Gastroesophageal sphincter (tissue), 4 donors: ENCODE measurements around the gene WHAMM. TPM values are rescaled to one million over a fixed set of nuclear protein-coding genes. Genes with fewer than 3 reads are reported as not detected.

Experiments
- ATAC-seq: fragments of 150-250 bp; one replicate; pipeline ENCODE4 v1.9.1; 2016; ENCODE audit warnings: mild to moderate bottlenecking, moderate library complexity
- H3K27ac ChIP-seq, 4 donors: fragments of 200-600 bp; sonication (generic) in 3 of 4; 1 replicate in 3 of 4; 2 replicates in 1 of 4; pipeline ENCODE4 v1.5.1; 2016 to 2019
- H3K27me3 ChIP-seq: fragments of 200-600 bp; sonication (generic); one replicate; pipeline ENCODE4 v1.5.1; 2019
- H3K36me3 ChIP-seq, 2 donors: fragments of 200-600 bp; sonication (generic); one replicate each; pipeline ENCODE4 v1.5.1; 2019; ENCODE audit warnings: control low read depth in 1 of 2
- H3K4me1 ChIP-seq, 3 donors: fragments of 200-600 bp; sonication (generic); 1 replicate in 2 of 3; 2 replicates in 1 of 3; pipeline ENCODE4 v1.5.1; 2016 to 2019; ENCODE audit warnings: control low read depth in 2 of 3
- H3K4me3 ChIP-seq, 2 donors: fragments of 200-600 bp; sonication (generic); one replicate each; pipeline ENCODE4 v1.5.1; 2019; ENCODE audit warnings: mild to moderate bottlenecking in 1 of 2, moderate library complexity in 1 of 2
- H3K9me3 ChIP-seq, 3 donors: fragments of 200-600 bp; sonication (generic); one replicate each; pipeline ENCODE4 v1.5.1; 2017 to 2019; ENCODE audit warnings: control low read depth in 2 of 3
- EP300 ChIP-seq: sonication (generic); formaldehyde crosslinking; IDR thresholded peaks from one replicate; pipeline ENCODE4 v1.6.1; 2017; ENCODE audit warnings: antibody characterized with exemption, mild to moderate bottlenecking
- POLR2A ChIP-seq, 2 donors: fragments of 450-650 bp; IDR thresholded peaks; one replicate each; pipeline ENCODE4 v1.6.1; 2017; ENCODE audit warnings: antibody characterized with exemption in 2 of 2, mild to moderate bottlenecking in 2 of 2, moderate library complexity in 1 of 2
- POLR2AphosphoS5 ChIP-seq: sonication (generic); formaldehyde crosslinking; IDR thresholded peaks from one replicate; pipeline ENCODE4 v1.6.1; 2017; ENCODE audit warnings: antibody characterized with exemption
- WGBS, 2 donors: methylation state at CpG; one replicate each; pipeline ENCODE4 v1.1.5; 2018; ENCODE audit warnings: low coverage in 1 of 2; 5-methylcytosine and 5-hydroxymethylcytosine counted together
- total RNA-seq, 4 donors: library from RNA; depleted of rRNA; stranded (reverse); fragments of >200 nt; gene quantifications; one replicate each; pipeline ENCODE4 v1.1.0, GENCODE V29; 2016
- TF ChIP-seq, protein P1 (sequence below), 4 experiments: fragments of 200-600 bp in 2 of 4; fragments of 450-650 bp in 2 of 4; sonication (generic) in 1 of 4; IDR thresholded peaks; one replicate each; pipeline ENCODE4 v1.5.1; 2017 to 2019; ENCODE audit warnings: antibody characterized with exemption in 4 of 4, mild to moderate bottlenecking in 2 of 4, moderate library complexity in 2 of 4

WHAMM gene
- total RNA-seq, 4 donors from 2014 or later = 9.2 to 16.0 (median 11.5) TPM

DNA sequence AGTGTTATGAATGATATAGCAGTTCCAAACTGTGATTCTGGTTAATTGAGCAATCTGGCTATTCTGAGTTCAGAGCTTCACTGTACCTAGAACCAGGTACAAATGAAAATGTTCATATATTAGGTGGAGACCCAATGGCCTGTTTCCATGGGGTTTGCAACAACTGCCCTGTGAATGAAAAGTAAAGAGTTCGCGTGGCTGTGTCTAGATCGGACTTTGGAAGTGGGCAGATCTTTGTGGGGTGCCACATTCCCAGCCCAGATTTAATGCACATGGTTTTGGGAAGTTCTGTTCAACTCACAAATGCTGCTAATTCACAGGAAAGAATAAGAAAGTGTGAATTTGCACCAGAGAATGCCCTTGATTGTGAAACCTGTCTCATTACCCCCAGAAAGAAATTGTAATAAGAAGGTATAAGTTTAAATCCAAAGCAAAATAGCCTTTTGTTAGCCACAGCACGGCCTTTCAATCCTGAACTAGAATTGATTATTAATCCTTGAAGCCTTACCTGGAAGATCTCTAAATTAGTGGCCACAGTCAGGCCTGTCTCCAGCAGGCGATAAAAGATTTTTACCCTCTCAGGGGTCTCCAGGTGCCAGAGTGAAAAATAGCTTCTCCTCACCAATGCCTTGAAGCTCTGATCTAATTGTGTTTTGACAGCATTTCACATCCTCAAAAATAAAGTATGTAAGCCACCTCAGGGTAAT lies 22.6 kb downstream of the WHAMM start:
- Histone ChIP-seq H3K27ac (peak overlapping the region in 1 of 4 donors; percentile 9), H3K4me1 (peaks cover 0 to 8% (median 0%) of the 10 kb centered on the region in 3 donors), H3K27me3 (no peaks in the 10 kb centered on the region), H3K9me3 (no peaks in the 10 kb centered on the region), H3K4me3 (no peak overlapping the region), H3K36me3 (peaks cover 7 to 100% of the 10 kb centered on the region in 2 donors)
- WGBS, 2 donors = 83 to 86% methylated on average over 2 to 5 of the region's 5 CpGs
- ATAC-seq = no peak
- TF ChIP-seq POLR2A (IDR thresholded peaks at IDR 0.05) (no peak), EP300 (no peak), POLR2AphosphoS5 (no peak)
- TF ChIP-seq, protein P1, sequence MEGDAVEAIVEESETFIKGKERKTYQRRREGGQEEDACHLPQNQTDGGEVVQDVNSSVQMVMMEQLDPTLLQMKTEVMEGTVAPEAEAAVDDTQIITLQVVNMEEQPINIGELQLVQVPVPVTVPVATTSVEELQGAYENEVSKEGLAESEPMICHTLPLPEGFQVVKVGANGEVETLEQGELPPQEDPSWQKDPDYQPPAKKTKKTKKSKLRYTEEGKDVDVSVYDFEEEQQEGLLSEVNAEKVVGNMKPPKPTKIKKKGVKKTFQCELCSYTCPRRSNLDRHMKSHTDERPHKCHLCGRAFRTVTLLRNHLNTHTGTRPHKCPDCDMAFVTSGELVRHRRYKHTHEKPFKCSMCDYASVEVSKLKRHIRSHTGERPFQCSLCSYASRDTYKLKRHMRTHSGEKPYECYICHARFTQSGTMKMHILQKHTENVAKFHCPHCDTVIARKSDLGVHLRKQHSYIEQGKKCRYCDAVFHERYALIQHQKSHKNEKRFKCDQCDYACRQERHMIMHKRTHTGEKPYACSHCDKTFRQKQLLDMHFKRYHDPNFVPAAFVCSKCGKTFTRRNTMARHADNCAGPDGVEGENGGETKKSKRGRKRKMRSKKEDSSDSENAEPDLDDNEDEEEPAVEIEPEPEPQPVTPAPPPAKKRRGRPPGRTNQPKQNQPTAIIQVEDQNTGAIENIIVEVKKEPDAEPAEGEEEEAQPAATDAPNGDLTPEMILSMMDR (IDR thresholded peaks at IDR 0.05) = no peak

DNA sequence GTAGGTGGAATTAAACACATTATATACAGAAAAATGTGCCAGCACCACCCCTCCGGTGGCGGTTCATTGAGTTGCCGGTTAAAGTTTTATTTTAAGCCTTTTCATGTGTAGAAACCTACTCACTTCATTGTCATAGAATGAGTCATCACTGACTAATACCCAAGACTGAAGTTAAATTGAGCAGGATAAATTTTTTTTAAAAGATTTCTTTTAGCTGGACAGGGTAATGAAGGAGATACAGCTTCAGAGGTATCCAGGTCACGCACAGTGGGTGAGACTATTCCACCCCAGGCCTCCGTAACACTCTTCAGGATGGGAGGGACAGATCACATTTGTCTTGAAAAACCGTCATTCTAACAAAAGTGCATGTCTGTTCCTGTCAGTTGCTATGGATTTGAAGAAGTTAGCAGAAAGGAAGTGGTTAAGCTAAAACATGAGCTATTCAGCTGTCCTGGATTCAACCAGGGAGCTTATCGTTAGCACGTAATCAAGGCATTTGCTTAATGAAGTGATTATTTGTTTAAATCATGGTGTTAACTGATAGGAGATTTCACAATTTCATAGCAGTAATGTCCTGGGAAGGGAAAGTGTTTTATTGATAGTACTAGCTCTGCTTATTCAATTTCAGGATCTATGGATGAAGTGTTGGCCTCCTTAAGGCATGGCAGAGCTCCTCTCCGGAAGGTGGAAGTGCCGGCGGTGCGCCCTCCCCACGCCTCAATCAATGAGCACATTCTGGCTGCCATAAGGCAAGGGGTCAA lies 23.4 kb downstream of the WHAMM start:
- Histone ChIP-seq H3K4me1 (peaks cover 0 to 8% (median 0%) of the 10 kb centered on the region in 3 donors), H3K9me3 (no peaks in the 10 kb centered on the region), H3K36me3 (peaks cover 4 to 100% of the 10 kb centered on the region in 2 donors), H3K4me3 (no peak overlapping the region), H3K27ac (no peak overlapping the region), H3K27me3 (no peaks in the 10 kb centered on the region)
- WGBS, 2 donors = 45 to 61% methylated on average over 7 to 13 of the region's 13 CpGs
- TF ChIP-seq EP300 (no peak), POLR2A (IDR thresholded peaks at IDR 0.05) (no peak), POLR2AphosphoS5 (no peak)
- TF ChIP-seq, protein P1 (IDR thresholded peaks at IDR 0.05) = no peak
- no peak for ATAC-seq

- no peak for ATAC-seq
- Histone ChIP-seq H3K36me3 (peaks cover under 1 to 100% of the 10 kb centered on the region in 2 donors), H3K9me3 (no peaks in the 10 kb centered on the region), H3K27ac (no peak overlapping the region), H3K27me3 (no peaks in the 10 kb centered on the region), H3K4me3 (no peak overlapping the region), H3K4me1 (peaks cover 0 to 8% (median 0%) of the 10 kb centered on the region in 3 donors)
- TF ChIP-seq, protein P1 (IDR thresholded peaks at IDR 0.05) = no peak
- TF ChIP-seq EP300 (no peak), POLR2AphosphoS5 (no peak), POLR2A (IDR thresholded peaks at IDR 0.05) (no peak)
- 93% methylated on average over 2 of the region's 4 CpGs; no CpG with 5 or more reads in 1 of the 2 donors for WGBS, 2 donors
Measured at GRCh38 chr15:82833362-82833682, 23.9 kb downstream of the WHAMM start.

GRCh38 chr15:82835391-82835917 lies 26.0 kb downstream of the WHAMM start:
- Histone ChIP-seq H3K27ac (no peak overlapping the region), H3K9me3 (no peaks in the 10 kb centered on the region), H3K4me1 (peaks cover 0 to 8% (median 0%) of the 10 kb centered on the region in 3 donors), H3K27me3 (no peaks in the 10 kb centered on the region), H3K4me3 (no peak overlapping the region), H3K36me3 (peaks cover 0 to 86% of the 10 kb centered on the region in 2 donors)
- 96% methylated on average over 5 of the region's 7 CpGs; no CpG with 5 or more reads in 1 of the 2 donors for WGBS, 2 donors
- no peak for ATAC-seq
- TF ChIP-seq, protein P1 (IDR thresholded peaks at IDR 0.05) = no peak
- TF ChIP-seq POLR2AphosphoS5 = no peak
- no peak for TF ChIP-seq EP300
- no peak for TF ChIP-seq POLR2A (IDR thresholded peaks at IDR 0.05)
